ENCODE measurements around the gene HIF3A. TPM values are rescaled to one million over a fixed set of nuclear protein-coding genes. Genes with fewer than 3 reads are reported as not detected.

Gene HIF3A
- total RNA-seq, 2 donors from 2014 or later: 50.0 to 79.8 TPM

DNA sequence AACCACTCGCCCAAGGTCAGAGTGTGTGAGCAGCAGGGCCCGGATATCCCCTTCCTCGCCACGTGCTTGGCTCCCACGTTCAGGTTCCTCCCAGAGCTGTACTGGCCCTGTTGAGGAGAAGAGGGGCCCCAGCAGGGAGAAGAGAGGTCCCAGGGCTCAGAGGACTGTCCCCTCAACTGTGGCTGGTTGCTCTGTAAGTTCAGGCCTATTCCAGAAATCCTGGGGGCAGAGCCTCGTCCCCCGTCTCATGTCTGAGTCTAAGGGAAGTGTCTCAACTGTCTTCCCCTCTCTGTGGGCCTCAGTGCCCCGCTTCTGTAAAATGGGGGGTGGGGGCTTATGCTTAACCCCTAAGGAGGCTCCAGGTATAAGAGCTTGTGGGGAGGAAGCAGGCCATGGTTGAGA is 53.9 kb downstream of the HIF3A start:
- peak; percentile 74 for DNase-seq (ENCODE audit: low spot score)
- intact Hi-C loops (cut with DNase I): no loop called here

DNA sequence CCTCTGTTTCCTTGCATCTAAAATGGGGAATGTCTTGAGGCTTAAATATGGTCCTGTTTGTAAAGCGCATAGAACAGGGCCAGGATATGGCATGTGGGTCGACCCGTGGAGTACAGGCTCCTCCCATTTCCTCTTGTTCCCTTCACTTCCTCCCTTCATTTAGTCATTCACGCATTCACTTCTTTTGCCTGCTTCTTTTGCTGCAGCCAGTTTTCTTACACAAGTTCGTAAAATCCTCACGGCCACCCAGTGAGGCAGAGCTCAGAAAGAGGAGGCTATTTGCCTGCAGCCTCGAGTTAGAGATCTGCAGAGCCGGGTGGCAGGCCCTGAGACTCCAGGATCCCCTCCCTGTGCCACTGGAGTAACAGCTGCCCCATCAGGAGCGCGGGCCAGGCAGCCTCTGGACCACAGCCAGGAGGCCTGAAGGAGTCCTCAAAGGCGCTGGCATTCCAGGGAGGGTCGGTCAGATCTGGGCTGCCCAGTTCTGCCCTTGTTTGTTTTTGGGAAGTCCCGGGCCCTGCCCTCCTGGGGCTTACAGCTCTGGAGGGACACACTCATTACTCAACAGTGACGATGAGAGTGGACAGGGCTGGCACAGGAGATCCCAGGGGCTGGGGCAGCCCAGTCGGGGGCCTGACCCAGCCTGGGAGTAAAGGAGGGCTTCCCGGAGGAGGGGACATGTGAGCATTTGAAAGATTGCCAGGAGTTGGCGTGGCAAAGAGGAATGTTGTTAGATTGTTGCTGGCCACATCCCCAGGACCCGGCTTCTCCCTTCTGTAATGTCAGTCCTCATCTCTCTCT is 54.6 kb downstream of the HIF3A start:
- intact Hi-C loops (cut with DNase I): no loop called here

DNA sequence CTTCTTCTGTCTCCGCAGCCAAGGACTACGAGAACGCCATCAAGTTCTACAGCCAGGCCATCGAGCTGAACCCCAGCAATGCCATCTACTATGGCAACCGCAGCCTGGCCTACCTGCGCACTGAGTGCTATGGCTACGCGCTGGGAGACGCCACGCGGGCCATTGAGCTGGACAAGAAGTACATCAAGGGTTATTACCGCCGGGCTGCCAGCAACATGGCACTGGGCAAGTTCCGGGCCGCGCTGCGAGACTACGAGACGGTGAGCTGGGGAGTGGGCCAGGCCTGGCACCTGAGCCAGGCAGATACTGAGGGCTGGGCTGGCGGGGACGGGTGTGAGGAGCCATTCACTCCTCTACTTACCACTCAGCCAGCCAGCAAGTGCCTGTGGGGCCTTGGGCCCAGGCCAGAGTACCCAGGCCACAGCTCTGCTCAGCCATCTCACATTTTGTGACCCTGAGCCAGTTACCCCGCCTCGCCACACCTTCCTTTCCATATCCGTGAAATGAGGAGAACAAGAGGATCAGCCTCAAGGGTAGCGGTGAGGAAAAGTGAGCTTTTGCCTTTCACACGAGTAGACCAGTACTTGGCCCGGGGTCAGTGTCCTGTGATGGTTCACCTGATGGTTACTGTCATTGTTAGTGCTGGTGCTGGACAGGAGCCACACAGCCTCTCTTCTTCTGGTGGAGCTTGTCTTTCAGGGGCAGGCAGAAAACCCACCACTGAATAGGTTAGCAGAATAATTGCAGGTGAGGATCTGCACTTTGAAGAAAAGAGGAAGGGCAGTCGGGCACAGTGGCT is 57.1 kb downstream of the HIF3A start:
- intact Hi-C loops (cut with DNase I): no loop called here
- DNase-seq (ENCODE audit: low spot score): peak; percentile 73

More for the DNA sequence above, 54.6 kb downstream of the HIF3A start:
- peak; percentile 86 for DNase-seq (ENCODE audit: low spot score)

DNA sequence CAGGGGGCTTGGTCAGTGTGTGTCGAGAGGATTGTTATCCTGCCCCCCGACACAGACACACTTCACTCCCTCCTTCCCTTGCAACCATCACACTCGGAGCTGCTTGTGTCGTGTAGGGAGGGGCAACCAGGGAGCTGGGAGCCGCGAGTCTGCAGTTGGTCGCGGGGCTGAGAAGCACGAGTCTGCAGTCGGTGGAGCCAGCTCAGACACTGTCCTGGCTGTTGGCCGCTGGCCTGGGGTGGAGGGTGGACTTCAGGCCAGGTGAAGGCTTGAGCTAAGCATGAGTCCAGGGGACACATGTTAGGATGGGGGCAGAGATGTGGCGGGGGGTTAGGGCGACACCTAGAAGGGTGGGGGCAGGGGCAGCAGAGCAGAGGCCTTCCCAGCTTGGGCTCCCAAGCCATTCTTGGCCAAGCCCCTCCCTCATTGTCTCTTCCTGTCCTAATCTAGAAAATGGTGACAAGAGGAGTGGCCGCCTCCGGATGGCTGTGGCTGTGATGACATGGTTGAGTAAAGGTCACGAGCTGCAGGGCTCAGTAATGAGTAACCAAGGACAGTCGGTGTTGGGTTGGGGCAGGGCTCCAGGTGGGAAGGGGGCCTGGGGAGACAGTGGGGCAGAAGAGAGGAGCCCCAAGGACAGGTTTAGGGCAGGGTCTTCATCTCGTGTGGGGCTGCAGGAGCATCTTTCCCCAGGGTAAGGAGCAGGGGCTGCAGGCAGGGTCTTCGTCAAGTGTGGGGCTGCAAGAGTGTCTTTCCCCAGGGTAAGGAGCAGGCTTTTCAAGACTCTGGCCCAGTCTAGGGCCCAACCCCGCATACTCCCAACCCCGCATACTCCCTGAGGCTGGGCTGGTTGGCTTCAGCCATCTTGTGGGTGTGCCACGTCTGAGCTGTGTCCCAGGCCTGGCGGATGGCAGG is 58.6 kb downstream of the HIF3A start:
- DNase-seq (ENCODE audit: low spot score): peak; percentile 72
- intact Hi-C loops (cut with DNase I): no loop called here

DNA sequence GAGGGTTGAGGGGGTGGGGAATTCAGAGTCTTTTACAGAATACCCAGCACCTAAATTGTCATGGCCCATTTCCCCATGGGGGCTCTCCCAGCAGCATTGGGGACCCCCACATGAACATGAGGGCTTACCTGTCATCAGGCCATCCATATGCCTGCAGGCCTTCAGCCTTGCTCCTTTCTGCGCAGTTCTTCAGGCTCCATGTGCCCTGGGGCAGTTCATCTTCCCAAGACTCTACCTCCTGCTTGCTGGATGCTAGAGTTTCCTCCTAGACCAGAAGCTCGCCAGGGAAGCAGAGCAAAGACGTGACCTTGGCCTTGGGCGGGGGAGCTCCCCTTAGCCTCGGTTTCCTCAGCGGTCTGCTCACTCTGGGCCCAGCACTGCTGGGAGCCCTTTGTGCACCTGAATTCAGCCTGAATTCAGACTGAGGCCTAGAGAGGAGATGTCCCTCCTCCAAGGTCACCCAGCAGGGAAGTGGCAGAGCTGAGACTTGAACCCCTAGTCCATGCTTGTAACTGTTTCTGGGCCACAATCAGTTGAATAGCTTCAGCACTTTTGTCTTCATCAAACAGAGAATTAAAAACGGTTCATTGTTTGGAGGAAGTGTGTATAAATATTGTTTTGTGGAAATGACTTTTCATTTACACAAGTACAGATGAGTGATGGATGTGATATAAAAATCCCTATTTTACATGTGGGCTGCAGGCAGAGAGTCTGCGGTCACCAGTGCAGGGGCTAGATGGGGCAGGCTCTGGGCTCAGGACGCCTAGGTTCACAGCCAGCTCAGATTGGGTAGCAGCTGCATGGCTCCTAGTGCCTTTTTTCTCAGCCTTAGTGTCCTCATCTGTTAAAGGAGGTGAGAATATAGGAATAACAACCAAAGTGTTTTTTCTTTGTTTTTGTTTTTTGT is 59.6 kb downstream of the HIF3A start:
- intact Hi-C loops (cut with DNase I): no loop called here
- peak; percentile 59 for DNase-seq (ENCODE audit: low spot score)

DNA sequence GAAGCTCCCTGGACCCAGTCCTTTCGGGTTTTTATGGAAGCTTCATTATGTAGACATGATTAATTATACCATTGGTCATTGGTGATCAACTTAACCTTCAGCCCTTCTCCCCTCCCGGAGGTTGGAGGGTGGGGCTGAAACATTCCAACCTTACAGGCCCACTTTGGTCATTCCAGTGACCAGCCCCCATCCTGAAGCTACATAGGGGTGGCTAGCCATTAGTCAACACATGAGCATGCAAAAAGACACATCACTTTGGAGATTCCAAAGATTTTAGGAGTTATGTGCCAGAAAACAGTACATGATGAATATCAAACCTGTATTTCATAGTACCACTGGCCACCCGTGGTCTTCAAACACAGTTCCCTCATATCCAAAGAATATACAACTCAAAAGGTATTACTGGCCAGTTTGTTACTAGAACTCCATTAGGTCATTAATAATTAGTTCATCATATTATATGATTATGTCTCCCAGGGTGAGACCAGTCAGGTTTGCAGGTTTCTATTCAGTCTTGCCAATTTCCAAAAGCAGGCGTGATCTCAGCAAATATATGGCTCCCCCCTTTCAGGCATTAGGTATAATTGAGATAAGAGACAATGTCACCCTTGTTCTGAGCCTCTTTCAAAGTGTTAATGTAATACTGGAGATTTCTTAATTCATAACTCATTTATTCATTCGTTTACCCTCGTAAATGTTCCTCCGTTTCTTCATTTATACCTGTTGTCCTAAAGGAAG is 61.2 kb downstream of the HIF3A start:
- DNase-seq (ENCODE audit: low spot score): no peak
- intact Hi-C loops (cut with DNase I): no loop called here

DNA sequence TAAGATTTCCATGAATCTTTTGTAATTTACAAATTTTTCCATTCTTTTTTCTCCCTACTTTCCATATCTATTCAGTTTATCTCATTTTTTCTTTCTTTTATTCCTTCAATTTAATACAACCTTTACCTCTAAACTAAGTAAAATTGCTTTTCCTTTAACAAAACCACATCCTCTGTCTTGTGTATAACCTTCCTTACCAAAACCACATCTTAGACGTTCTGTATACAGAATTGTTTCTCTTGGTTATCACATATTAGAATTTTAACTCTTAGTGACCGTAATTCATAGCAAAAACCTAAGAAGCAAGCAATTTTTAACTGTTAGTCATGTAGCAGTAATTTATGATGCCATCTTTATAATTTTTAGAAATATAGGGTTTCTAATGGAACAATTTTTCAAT is 65.1 kb downstream of the HIF3A start:
- DNase-seq (ENCODE audit: low spot score): no peak
- intact Hi-C loops (cut with DNase I): no loop called here

DNA sequence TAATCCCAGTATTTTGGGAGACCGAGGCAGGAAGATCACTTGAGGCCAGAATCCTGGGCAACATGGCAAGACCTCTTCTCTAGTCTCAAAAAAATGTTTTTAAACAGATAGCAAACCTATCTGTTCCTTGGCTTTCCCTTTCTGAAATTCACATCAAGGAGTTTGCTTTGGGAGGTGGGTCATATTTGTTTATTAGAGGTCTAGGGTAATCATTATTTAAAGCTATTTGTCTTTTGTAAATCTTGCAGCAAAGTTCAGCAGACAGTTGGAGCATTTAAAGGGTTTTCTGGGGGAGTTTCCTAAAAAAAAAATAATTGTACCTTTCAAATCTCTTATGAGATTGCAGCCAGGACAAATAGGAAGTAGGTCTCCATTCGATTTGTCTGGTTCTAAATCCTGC is 67.5 kb downstream of the HIF3A start:
- DNase-seq (ENCODE audit: low spot score): no peak
- intact Hi-C loops (cut with DNase I): no loop called here

DNA sequence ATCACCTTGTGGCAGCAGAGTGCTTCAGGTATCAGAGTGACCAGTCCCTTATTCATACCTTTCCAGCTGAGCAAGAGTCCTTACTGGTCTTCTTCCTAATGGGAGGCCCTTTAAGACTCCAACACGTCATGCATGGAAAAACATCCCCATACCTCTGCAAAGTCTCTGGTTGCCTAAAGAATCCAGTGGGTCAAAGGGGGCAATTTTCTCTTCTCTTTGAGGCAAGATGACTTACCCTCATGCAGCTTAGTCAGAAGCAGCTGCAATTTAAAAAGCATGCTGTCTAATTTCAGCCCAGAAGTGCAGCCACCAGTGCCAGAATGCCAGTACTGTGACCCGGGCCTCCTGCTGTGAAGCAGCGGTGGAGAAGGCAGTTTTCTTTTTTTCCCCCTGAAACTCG is 68.7 kb downstream of the HIF3A start:
- intact Hi-C loops (cut with DNase I): no loop called here
- no peak for DNase-seq (ENCODE audit: low spot score)

DNA sequence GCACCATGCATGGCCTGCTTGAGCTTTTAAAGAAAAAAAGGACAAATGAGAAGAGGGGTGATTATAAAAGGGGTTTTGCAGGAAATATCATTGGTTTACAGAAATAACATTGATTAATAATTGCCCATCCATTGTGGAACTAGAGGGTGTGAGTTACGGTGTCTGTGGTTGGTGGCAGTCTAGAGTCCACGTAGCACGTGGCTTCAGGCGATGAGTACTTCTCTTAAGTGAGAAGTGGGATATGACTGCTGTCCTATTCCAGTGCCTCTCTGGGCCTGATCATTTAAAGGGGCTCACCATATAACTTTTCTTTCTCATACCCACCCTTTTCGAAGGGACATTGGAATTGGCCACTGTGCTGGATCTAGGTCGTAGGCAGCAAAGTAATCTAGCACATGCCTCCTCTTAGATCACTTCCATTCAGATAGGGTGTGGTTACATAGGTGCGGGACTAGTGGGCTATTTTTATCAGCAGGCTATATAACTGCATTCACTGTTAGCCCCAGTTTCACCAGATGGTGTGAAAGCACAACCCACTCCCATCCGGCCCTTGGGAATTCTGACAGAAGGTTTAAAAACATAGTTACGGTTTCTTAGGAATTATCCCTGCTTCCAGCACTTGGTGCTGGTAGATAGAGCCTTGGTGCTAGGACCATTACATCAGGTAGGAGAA is 69.9 kb downstream of the HIF3A start:
- intact Hi-C loops (cut with DNase I): no loop called here
- DNase-seq (ENCODE audit: low spot score): no peak

DNA sequence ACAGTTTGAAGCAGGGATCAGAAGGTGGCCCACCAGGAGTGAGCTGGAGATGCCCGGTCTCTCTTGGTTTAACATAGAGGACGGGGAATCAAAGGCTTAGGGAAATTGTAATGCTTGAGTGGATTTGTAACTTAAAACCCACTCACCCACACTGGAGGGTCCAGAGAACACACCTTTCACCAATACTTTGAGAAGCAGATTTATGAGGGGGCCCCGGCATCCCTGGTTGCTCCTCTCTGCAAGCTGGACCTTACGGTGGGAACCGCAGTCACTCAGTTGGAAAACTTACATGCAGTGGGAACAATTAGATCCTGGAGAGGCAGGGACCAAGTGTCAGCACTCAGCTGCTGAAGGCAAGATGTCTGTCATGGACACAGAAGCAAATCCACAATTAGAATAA is 70.6 kb downstream of the HIF3A start:
- intact Hi-C loops (cut with DNase I): no loop called here

DNA sequence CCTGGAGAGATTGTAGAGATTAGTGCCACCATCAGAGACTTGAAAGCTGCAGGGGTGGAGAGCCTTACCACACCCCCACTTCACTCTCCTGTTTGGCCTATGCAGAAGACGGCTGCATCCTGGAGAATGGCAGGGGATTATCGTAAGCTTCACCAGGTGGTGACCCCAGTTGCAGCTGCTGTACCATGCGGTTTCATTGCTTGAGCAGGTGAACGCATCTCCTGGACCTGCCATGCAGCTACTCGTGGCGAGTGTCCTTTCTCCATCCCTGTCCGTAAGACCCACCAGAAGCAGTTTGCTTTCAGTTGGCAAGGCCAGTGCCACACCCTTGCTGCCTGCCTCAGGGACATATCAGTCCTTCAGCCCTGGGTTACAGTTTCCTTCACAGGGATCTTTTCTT is 71.3 kb downstream of the HIF3A start:
- intact Hi-C loops (cut with DNase I): no loop called here
- peak; percentile 45 for DNase-seq (ENCODE audit: low spot score)

More for the DNA sequence above, 70.6 kb downstream of the HIF3A start:
- no peak for DNase-seq (ENCODE audit: low spot score)

DNA sequence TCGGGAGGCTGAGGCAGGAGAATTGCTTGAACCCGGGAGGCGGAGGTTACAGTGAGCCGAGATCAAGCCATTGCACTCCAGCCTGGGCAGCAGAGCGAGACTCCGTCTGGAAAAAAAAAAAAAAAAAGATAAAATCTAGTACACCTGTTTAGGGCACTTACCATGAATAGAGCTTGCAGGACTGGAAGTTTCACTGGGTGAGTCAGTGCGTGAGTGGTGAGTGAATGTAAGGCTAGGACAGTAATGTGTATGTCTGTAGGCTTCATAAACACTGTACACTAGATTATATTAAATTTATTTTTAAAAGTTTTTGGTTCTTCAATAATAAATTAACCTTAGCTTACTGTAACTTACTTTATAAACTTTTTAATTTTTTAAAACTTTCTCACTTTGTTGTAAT is 73.0 kb downstream of the HIF3A start:
- DNase-seq (ENCODE audit: low spot score): no peak
- intact Hi-C loops (cut with DNase I): no loop called here

DNA sequence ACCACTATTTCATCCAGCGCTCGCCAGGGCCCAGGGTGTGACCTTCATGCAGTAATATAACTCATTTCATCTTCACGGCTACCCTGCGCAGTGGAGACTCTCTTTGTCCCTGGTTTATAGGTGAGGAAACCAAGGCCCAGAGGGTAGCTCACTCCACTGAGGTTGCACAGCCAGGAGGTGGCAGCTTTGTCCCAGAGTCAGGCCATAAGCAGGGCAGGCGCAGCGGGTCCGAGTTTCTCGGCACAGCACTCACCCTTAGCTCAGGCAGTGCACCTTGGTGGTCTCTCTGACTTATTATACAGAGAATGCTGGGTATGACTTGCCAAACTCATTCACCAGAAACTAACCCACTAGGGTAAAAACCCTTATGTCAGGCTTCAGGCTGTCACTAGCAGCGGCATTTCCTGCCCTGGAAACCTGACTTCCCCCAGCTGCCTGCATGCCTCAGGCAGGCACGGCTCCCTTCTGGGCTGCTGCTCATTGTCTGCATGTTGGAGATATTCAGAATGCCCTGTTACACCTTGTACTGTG is 74.6 kb downstream of the HIF3A start:
- intact Hi-C loops (cut with DNase I): no loop called here
- peak; percentile 45 for DNase-seq (ENCODE audit: low spot score)

DNA sequence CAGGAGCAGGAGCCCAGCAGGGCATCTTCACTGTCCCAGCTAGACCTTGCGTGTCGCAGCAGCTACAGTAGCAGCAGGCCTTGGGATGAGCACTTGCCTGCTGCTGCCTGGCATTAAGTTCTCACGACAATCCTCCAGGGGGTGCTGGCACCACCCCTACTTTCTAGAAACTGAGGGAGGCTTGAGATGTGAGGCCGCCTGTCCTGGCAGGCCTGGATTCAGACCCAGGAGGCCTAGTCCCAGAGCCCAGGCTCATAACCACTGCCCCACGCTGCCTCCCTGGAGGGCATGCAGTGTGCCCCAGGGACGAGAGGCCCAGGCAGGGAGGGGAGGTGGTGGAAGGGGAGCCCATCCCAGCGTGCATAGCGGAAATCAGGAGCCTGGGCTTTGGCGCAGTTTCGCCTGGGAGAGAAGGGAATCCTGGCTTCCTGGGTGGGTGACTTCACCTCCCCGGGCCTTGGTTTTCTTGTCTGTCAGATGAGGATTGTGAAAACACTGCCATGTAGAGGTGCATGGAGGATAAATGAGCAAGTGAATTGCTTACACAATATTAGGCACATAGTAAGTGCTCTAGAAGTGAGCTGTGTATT is 76.2 kb downstream of the HIF3A start:
- intact Hi-C loops (cut with DNase I): no loop called here
- DNase-seq (ENCODE audit: low spot score): peak; percentile 73

DNA sequence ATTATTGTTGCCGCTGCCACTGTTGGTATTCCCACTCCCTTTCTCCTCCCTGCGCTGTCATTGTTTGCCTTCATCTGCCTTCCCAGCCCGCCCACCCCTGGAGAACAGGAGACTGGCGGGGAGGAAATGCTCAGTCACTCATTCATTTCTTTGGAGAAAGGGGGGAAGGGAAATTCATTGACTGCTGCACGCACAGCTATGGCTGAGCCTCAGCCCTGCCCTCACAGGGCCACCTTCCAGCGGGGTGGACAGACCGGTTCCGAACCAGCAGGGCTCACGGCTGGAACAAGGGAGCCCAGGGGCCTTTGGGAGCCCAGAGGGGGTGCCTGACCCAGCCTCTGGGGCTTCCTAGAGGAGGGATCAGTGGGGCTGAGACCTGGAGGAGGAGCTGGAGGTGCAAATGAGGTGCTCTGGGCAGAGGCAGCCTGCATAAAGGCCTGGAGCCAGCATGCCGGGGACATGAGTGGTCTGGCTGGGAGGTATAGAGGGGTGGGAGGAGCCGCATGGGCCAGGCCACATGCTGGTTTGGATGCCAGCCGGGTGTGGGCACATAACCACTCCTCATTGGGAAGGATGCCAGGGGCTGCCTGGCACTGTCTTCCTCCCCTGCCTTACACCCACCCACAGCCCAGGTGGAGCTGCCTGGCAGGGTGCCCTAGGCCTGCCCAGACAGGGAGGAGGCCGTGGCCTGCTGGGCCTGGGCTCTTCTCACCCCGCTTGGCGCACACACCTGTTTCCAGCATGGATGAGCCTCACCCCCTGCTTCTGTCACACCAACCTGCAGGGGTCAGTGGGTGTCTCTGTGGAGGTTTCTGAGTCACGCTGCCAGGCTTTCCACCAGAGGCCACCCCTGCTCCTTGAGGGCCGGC is 76.9 kb downstream of the HIF3A start:
- intact Hi-C loops (cut with DNase I): no loop called here

More for the DNA sequence above, 76.9 kb downstream of the HIF3A start:
- peak; percentile 72 for DNase-seq (ENCODE audit: low spot score)

All from posterior vena cava (tissue), 2 donors.